ENCODE data around the gene NTRK2.
"Not testable (repeated sequence)": the region's sequence is repeated elsewhere in the genome, so short reads cannot be mapped to it uniquely, and the experiment has no call there.

The NTRK2 gene

DNA sequence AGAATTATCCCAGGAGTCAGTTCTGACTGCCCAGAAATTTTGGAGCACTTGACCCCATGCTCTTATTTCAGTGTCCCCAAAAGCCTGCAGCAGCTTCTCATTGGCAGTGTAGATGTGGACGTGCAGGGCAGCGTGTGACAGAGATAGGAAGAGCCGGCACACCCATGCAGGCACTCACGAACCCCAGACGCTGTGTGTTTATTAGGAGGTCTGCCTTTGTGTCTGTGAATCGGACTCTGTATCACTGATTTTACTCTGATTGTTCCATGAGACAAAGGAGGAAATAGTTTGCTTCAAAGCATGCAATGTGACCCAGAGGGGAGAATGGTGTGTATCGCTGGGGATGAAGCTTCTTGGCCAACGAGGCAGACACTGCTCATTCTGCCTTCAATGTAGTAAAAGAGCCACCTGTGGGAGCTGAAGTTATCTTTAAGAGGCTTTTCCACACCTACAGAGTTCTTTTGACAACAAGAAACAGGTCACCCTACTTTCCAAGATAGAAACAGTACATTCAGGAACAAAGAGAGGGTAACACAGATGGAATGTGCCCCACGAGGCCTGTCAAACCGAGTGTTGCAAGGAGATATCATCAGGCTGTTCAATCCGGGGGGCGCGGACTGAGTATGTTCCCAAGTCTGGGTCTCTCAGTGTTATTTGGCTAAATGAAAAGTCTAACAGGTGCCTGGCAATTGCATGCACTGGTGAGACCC lies 224.0 kb downstream of the NTRK2 start:
- DNase-seq (ENCODE audit: low spot score) = no peak

GRCh38 chr9:84894859-84895258 lies 225.3 kb downstream of the NTRK2 start:
- DNase-seq (ENCODE audit: low spot score) = no peak

DNA sequence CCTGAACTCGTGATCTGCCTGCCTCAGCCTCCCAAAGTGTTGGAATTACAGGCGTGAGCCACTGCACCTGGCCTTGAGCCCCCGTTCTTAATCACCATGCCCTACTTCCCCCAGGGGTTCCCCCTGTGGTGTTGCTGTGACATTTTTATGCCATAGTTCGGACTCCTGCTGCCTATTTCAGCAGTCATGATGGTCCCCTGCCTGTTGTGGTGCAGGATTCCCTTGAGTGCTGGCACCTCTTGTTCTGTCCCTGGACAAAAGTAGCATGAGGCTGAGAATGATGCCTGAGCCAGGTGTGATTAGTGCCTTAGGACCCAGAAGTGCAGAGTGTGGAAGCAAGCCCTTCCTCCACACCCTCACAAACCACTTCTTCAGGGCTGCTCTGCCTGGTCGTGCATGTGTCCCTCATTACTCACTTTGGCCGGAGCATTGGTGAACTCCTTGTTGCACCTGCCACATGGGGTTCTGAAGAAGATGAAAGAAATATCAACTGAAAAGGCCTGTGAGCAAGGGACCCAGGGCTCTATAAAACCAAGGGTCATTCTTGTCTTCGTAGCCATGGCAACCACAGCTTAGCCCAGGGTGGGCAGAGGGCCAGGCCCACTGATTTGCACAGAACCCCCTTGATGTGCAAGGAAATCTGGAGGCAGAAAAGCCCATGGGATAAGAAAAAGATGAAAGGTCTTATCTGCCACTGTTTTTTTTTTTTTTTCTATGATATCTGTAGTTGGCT lies 228.0 kb downstream of the NTRK2 start:
- no peak for DNase-seq (ENCODE audit: low spot score)

DNA sequence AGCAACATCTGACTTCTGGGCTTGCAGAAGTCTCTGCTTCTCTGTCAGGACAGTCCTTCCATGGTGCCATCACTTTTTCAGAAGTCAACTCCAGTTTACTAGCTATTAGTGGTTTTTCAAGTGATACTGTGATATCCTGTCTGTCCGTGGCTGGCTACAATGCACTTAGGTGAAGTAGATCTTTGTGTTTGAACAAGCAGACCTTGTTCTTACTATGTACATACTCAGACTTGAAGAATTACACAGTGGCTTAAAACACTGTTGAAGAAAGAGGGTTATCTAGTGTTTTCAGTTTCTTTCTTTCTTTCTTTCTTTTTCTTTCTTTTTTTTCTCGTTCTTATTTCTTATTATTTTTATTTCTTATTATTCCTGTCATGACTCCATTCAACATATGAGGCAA lies 228.7 kb downstream of the NTRK2 start:
- no peak for DNase-seq (ENCODE audit: low spot score)

- DNase-seq (ENCODE audit: low spot score) = not testable (repeated sequence)
Measured at GRCh38 chr9:84898618-84899017, 229.1 kb downstream of the NTRK2 start.

GRCh38 chr9:84899326-84899725 lies 229.8 kb downstream of the NTRK2 start:
- DNase-seq (ENCODE audit: low spot score) = no peak

DNA sequence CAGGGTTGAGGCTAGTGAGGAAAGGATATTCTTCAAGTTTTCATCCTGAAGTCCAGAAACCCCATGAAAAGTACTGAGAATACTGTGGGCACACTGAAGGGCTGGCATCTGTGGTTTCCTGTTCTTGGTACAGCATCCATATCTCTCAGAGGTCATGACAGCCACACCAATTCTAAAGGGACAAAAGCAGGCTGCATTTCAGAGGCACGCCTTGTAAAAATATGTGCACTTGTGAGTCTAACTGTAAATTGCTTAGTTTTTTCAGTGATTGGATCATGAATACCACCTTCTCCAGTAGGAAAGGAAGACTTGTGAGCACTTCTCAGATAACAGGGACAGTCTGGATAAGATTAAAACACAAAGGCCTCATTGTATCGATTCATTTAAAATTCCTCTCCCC lies 230.9 kb downstream of the NTRK2 start:
- no peak for DNase-seq (ENCODE audit: low spot score)

- DNase-seq (ENCODE audit: low spot score) = no peak
Measured at GRCh38 chr9:84903963-84904362, 234.4 kb downstream of the NTRK2 start.

DNA sequence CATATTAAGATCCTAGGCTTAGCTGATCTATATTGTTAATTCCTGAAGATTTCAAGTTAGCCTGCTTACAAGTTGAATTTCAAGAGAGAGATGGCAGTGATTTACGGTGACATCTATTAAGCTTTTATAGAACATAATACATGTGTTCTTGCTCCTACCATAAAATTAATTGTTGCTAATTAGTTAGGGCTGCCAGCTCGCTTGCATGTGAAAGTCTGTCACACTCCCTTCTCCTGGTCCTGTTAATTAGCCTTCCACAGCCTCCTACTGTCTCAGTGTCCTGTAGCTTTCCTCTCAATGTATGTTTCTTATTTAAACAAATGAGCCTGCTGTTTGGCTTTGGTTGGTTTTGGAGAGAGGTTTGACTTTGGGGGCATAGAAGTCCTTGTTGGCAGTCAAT lies 247.2 kb downstream of the NTRK2 start:
- DNase-seq (ENCODE audit: low spot score) = no peak

DNA sequence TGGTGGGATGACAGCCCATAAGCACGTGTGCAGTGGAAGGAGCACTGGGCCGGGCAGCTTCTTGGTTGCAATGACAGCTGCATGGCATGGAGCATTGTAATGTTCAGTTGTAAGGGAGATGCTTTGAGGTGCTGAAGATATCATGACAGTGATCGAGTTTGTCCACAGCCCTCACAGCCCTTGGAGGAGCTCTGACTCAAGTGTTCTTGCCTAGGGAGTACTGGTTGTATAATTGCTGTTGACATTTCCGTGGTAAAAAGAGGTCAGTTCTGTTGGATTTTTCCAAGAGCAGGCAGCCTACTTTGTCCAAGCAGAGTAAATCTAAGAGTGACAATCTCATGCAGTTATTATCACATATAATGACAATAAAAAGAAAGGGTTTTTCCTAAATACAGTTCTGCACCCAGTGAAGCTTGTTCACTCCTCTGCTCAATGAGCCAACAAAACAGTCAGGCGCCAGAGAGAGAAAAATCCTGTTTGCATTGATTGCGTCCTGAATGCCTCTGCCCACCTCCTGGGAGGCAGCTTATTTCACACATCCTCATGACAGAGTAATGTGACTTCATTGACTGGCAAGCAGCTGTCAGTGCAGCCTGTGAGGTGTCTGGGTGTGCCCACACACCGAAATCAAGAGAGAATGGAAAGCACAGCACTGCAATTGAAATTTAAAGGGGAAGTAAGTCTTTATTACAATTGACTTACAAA lies 248.0 kb downstream of the NTRK2 start:
- no peak for DNase-seq (ENCODE audit: low spot score)

DNA sequence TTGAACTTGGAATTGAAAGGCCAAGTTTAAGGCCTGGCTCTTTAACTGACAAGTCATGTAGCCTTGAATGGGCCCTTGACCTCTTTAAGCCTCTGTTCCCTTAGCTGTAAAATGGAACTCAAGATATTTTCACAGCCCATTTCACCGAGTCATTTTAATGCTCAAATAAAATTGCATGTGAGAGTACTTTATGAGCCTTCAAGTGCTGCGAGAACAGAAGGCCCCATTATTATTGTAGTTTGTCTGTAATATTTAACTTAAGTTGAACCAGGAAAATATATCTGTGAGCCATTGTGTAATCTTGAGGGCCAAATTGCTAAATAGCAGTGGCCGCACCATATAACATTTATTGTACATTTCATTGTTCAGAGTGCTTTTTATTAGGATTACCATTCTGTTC lies 249.9 kb downstream of the NTRK2 start:
- DNase-seq (ENCODE audit: low spot score) = no peak

DNA sequence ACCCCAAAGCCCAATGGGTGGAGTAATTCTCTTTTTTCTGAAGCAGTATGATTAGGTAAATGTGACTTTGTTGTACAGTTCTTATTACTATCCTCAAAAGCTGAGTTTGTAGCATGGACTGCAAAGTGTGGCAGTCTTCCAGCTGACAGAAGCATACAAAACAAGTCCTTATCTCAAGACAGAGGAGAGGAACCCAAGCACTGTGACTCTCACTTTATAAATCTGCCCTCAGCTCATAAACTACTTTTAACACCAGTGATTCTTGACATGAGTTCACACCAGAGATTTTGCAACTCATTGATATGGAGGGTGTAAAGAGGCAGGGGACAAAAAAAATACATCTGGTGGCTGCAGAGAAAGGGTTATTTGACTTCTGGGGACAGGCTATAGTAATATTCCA lies 251.6 kb downstream of the NTRK2 start:
- no peak for DNase-seq (ENCODE audit: low spot score)

DNA sequence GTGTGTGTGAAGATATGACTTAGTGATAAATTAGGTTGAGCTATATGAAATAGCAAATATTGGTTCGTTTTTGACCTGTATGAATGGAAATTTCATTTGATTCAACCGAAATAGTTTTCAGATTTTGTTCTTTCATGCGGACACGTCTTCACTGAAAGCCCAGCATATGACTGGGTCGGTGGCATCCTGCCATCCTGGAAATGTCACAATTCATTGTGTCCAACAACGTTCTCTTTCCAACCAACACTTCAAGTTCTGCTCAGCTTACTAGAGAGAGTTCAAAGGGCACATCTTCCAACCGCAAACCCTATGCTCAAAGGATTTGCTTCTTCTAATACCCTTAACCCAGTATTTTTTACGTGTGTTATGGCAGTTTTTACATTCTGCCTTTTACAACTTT lies 252.5 kb downstream of the NTRK2 start:
- no peak for DNase-seq (ENCODE audit: low spot score)

DNA sequence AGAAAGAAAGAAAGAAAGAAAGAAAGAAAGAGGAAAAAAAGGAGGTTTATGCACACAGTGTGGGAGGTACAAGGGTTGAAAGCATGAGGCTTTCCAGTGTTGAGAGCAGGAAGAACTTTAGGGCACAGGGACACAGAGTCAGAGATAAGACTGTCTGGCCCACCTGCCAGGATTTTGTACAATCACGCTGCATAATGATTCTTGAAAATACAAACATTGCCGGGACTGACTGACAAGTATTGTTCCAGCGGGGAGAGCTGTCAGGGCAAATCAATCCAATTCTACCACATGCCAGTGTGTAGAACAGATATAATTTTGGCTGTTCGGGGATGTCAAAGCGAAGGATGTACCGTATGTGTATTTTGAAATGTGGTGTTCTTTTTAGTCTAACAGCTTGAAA lies 254.7 kb downstream of the NTRK2 start:
- no peak for DNase-seq (ENCODE audit: low spot score)

- DNase-seq (ENCODE audit: low spot score) = no peak
Measured at GRCh38 chr9:84925225-84925872, 255.8 kb downstream of the NTRK2 start.

- DNase-seq (ENCODE audit: low spot score) = no peak
Measured at GRCh38 chr9:84926793-84927192, 257.3 kb downstream of the NTRK2 start.

- no peak for DNase-seq (ENCODE audit: low spot score)
Measured at GRCh38 chr9:84928419-84928818, 258.9 kb downstream of the NTRK2 start.

DNA sequence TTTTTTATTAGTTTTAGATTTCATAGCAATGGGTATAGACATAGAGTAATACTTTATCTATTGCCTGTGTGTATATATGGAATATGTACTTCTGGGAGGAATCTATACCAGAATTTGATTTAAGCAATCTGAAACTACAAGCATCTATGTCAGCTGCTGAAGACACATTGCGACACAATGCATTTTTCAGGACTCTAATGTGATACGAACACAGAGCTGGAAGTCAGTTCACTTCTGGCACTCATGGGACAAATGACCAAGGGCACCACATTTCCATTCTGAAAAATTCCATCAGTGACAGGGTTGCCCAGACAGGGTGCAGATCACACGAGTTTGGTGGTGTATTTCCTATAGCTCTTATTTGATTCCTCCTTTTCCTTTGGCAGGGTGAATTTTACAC lies 259.5 kb downstream of the NTRK2 start:
- no peak for DNase-seq (ENCODE audit: low spot score)

DNA sequence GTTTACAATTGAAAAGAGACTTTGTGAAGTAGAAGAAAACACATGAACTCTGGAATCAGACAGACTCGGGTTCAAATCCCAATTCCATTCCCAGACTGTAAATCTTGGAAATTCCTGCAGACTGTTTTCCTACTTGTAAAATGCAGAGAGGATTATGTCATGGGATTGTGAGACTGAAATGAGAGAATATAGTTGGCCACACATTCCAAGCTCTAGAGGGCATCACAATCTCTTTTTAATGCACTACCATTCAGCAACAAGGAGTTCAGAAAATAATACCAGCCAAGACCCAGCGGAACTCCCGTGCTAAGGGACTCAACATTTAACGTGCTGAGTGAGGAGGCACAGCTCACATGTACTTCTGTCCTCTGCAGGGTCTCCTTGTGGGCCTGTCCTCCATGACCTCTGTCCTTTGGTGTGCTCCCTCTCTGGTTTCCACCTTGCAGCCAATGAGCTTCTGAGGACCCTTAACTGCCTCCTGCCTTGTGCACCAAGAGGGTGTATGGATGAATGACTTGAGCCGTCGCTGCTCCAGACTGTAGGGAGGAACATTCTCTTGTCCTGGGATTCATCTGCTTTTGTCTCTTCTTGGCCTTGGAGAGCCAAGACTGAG lies 263.5 kb downstream of the NTRK2 start:
- no peak for DNase-seq (ENCODE audit: low spot score)

- no peak for DNase-seq (ENCODE audit: low spot score)
Measured at GRCh38 chr9:84935528-84936117, 266.1 kb downstream of the NTRK2 start.

DNA sequence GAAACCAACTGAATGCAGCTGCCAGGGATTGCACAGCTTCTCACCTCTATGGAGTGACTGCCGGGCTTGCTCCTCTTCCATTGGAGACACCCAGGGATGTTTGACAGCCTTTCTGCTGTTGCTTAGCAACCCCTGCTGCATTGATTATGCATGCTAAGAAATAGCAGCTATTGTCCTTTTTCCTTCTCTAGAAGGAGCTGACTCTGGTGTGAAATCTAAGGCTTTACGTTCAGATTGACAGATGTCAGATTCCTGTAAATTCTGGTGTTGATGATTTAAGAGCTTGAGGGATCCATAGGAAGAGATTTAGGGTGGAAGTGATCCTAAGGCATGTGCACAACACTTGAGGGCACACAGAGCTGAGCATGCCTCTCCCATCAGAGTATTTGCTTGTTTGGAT lies 267.7 kb downstream of the NTRK2 start:
- no peak for DNase-seq (ENCODE audit: low spot score)

- DNase-seq (ENCODE audit: low spot score) = no peak
Measured at GRCh38 chr9:84937581-84937980, 268.1 kb downstream of the NTRK2 start.
